Stimulated activated CD4-positive, alpha-beta T cell treated with anti-CD3 and anti-CD28 coated beads, TNF-alpha, amount 100 ng/mL, for 1 hour (primary cell): ENCODE measurements around the gene CDH4.

ENCODE experiments used
- DNase-seq, 3 donors: peaks; one replicate each; pipeline ENCODE4 v3.0.0-alpha.2; 2020; ENCODE audit warnings: low read depth in 3 of 3, low spot score in 1 of 3

Gene CDH4

GRCh38 chr20:61513124-61514017, 261.3 kb downstream of the CDH4 start:
- DNase-seq: no peak

- DNase-seq: no peak
Measured at GRCh38 chr20:61514018-61514365, 261.9 kb downstream of the CDH4 start.

GRCh38 chr20:61514396-61514795, 262.3 kb downstream of the CDH4 start:
- no peak for DNase-seq

- no peak for DNase-seq
Measured at GRCh38 chr20:61514805-61515505, 262.9 kb downstream of the CDH4 start.

- no peak for DNase-seq
Measured at GRCh38 chr20:61515922-61516321, 263.9 kb downstream of the CDH4 start.

- DNase-seq: no peak
Measured at GRCh38 chr20:61516346-61517208, 264.5 kb downstream of the CDH4 start.

- no peak for DNase-seq
Measured at GRCh38 chr20:61517419-61517818, 265.4 kb downstream of the CDH4 start.

GRCh38 chr20:61518424-61518951, 266.4 kb downstream of the CDH4 start:
- no peak for DNase-seq

- DNase-seq: no peak
Measured at GRCh38 chr20:61519488-61519887, 267.4 kb downstream of the CDH4 start.

GRCh38 chr20:61520076-61520892, 268.2 kb downstream of the CDH4 start:
- no peak for DNase-seq

- DNase-seq: no peak
Measured at GRCh38 chr20:61520893-61521460, 268.9 kb downstream of the CDH4 start.

- DNase-seq: no peak
Measured at GRCh38 chr20:61521687-61522420, 269.8 kb downstream of the CDH4 start.

GRCh38 chr20:61522498-61523090, 270.5 kb downstream of the CDH4 start:
- DNase-seq: no peak

- no peak for DNase-seq
Measured at GRCh38 chr20:61523145-61523544, 271.1 kb downstream of the CDH4 start.

GRCh38 chr20:61524951-61525666, 273.0 kb downstream of the CDH4 start:
- DNase-seq: no peak

- no peak for DNase-seq
Measured at GRCh38 chr20:61525781-61526431, 273.8 kb downstream of the CDH4 start.

GRCh38 chr20:61526907-61527306, 274.8 kb downstream of the CDH4 start:
- no peak for DNase-seq

- DNase-seq: no peak
Measured at GRCh38 chr20:61527626-61528025, 275.6 kb downstream of the CDH4 start.
